Activated T-helper 1 cell treated with Interleukin-2 at 50 U/mL for 16 hours (primary cell): ENCODE results near the gene OOEP.
"Not testable (repeated sequence)": the region's sequence is repeated elsewhere in the genome, so short reads cannot be mapped to it uniquely, and the experiment has no call there.

Source experiments
- DNase-seq: peaks from one replicate; pipeline ENCODE4 v3.0.0-alpha.2; 2020; ENCODE audit warnings: low read depth

Gene OOEP

GRCh38 chr6:73369563-73369962 is at the start of gene OOEP:
Gene OOEP, minus strand, starts transcription at chr6:73369897. Its CDS starts 105 bp downstream, at chr6:73369792.
- no peak for DNase-seq

GRCh38 chr6:73418081-73418741 is 48.5 kb upstream of the OOEP start:
- no peak for DNase-seq

- DNase-seq: no peak
Measured at GRCh38 chr6:73413102-73413501, 43.4 kb upstream of the OOEP start.

- no peak for DNase-seq
Measured at GRCh38 chr6:73409395-73409794, 39.7 kb upstream of the OOEP start.

- no peak for DNase-seq
Measured at GRCh38 chr6:73400656-73401055, 31.0 kb upstream of the OOEP start.

- DNase-seq: no peak
Measured at GRCh38 chr6:73395875-73396274, 26.2 kb upstream of the OOEP start.

GRCh38 chr6:73394577-73395354 is 25.1 kb upstream of the OOEP start, which contains the start of gene DDX43:
Gene DDX43, plus strand, starts transcription at chr6:73394828. Its CDS starts 78 bp downstream, at chr6:73394906.
- DNase-seq: no peak

- DNase-seq: no peak
Measured at GRCh38 chr6:73393278-73393677, 23.6 kb upstream of the OOEP start.

- not testable (repeated sequence) for DNase-seq
Measured at GRCh38 chr6:73392188-73392587, 22.5 kb upstream of the OOEP start.

- DNase-seq: no peak
Measured at GRCh38 chr6:73391675-73392074, 22.0 kb upstream of the OOEP start.

GRCh38 chr6:73389854-73390253 is 20.2 kb upstream of the OOEP start:
- no peak for DNase-seq

GRCh38 chr6:73388800-73389512 is 19.3 kb upstream of the OOEP start:
- DNase-seq: peak; percentile 33

- DNase-seq: no peak
Measured at GRCh38 chr6:73388433-73388799, 18.7 kb upstream of the OOEP start.

GRCh38 chr6:73382462-73383113 is 12.9 kb upstream of the OOEP start:
- DNase-seq: no peak

GRCh38 chr6:73381531-73381930 is 11.8 kb upstream of the OOEP start:
- not testable (repeated sequence) for DNase-seq

- DNase-seq: no peak
Measured at GRCh38 chr6:73377225-73377624, 7.5 kb upstream of the OOEP start.

GRCh38 chr6:73375216-73375615 is 5.5 kb upstream of the OOEP start:
- no peak for DNase-seq

- DNase-seq: no peak
Measured at GRCh38 chr6:73372516-73372915, 2.8 kb upstream of the OOEP start.

- DNase-seq: no peak
Measured at GRCh38 chr6:73371984-73372383, 2.3 kb upstream of the OOEP start.

GRCh38 chr6:73369157-73369556 is 540 bp downstream of the OOEP start:
- no peak for DNase-seq

- DNase-seq: no peak
Measured at GRCh38 chr6:73368675-73369074, 1.0 kb downstream of the OOEP start.

- DNase-seq: no peak
Measured at GRCh38 chr6:73367761-73368355, 1.8 kb downstream of the OOEP start.
